IPS-NIHi7 (cell line): ENCODE results near the gene CDC14B.
"Not testable (repeated sequence)": the region's sequence is repeated elsewhere in the genome, so short reads cannot be mapped to it uniquely, and the experiment has no call there.

ENCODE experiments used
- DNase-seq: peaks from one replicate; pipeline ENCODE4 v3.0.0; 2012; ENCODE audit warnings: mixed read lengths; ENCODE audit errors: extremely low spot score

The CDC14B gene

GRCh38 chr9:96626912-96627311 lies 7.3 kb upstream of the CDC14B start:
- DNase-seq, result no peak

- DNase-seq, result peak; percentile 33
Observed at GRCh38 chr9:96621618-96622017, 2.0 kb upstream of the CDC14B start.

DNA sequence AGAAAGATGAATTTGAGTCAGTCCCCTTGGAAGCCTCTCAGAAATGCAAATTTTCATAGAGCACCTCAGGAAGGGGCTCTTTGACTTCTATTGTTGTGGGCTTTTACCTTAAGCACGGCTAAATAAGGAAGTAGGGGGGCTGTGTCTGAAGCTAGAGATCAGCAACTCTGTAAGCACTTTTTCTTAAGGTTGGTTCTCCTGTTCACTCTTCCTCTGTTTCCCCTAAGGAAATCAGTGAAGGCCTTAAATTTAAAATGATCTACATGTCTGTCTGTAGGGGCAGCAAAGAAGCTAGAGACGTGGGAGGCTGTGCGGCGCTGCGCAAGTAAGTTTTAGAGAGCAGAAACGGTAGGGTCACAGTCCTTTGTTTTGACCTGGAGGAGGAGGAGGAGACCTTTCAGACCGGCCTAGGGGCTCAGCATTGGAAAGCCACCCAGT lies 1.2 kb upstream of the CDC14B start:
- peak; percentile 64 for DNase-seq

DNA sequence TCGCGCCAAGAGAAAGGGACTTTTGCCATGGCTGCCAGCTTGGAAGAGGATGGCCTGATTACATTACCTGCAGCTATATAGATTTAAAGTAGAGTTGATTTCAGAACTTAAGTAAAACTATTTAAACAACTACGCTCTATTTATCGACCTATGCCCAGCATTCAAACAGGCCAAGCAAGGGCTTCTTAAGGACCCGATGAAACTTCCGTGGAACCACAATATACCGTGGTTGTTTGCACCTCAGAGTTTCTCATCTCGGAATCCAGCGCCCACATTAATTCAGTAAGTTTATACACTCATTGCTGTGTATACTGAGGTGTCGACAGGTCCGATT lies 505 bp upstream of the CDC14B start:
- no peak for DNase-seq

DNA sequence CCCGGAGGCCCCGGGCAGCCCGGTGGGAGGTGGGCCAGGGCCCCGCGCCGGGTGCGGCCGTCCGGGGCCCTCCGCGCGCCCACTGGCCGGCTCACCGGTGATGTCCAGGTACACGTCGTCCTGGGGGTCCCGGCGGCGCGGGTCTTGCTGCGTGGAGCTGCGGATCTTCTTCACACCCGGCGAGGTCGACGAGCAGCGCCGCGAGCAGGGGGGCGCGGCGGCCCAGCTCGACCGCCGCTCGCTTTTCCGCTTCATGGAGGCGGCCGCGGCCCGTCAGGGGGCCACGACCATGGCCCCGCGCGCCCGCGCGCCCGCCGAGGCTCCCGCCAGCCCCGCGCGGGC lies 548 bp downstream of the CDC14B start:
- no peak for DNase-seq

- DNase-seq, result no peak
Observed at GRCh38 chr9:96618209-96619123, 1.2 kb downstream of the CDC14B start.

DNA sequence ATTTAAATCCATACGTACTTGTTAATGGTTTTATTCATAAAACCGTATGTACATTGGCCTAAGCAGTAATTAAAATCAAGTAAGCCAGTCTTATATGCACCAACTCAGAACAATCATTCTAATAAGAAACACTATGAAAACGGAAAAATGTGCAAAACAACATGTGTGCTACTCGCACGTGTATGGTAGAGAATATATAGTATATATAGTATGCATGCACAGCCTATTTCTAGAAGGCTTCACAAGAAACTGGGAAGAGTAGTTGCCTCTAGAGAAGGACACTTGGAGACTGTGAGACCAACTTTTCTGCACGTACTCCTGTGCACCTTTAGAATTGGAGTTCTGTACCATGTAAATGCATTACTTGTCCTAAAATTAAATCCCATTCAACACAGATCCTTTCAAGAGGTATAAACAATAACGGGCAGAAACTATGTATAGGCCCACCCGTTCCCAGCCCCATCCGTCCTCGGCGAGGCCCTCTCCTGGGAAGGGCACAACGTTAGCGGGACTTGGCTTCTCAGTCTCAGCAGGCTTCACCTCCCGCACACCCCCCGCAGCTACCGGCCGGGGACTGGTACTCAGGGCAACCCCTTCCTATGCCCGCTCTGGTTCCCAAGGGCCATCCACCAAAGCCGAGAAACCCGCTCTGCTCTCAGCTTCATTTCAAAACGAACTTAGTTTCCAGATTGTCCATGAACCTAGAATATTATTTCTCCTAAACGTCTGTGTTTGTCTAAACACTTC lies 2.0 kb downstream of the CDC14B start:
- no peak for DNase-seq

GRCh38 chr9:96616817-96617438 lies 2.7 kb downstream of the CDC14B start:
- DNase-seq, result no peak

GRCh38 chr9:96615411-96615810 lies 4.2 kb downstream of the CDC14B start:
- no peak for DNase-seq

DNA sequence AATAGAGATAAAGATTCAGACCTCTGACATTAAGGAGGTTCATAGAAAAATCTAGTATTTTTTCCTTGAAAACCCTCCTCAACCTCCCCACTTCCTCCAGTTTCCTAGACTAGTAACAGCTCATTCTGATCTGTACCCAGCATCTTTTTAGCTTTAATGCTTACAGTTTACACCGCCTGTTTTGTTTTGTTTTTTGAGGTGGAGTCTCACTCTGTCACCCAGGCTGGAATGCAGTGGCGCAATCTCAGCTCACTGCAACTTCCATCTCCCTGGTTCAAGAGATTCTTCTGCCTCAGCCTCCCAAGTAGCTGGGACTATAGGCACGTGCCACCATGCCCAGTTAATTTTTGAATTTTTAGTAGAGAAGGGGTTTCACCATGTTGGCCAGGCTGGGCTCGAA lies 5.0 kb downstream of the CDC14B start:
- not testable (repeated sequence) for DNase-seq

GRCh38 chr9:96612966-96613589 lies 6.6 kb downstream of the CDC14B start:
- DNase-seq, result no peak

- no peak for DNase-seq
Observed at GRCh38 chr9:96612105-96612965, 7.3 kb downstream of the CDC14B start.

DNA sequence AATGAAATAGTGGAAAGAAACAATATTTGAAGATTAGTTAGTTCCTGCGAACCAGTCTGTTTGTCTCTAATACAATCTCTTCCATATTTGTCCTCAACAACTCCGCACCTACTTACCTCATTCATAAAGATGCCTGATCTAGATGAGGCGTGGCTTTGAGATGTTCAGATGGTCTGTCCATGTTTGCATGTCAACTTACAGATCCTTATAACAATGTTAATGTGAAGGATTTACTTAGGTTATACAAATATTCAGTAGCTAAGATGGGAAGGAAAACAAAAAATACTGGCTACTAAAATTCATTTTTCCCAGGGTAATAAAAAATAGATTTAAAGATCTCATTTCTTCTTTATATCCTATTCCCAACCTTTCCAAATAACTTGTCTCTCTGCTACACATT lies 8.3 kb downstream of the CDC14B start:
- DNase-seq, result no peak

GRCh38 chr9:96609732-96610131 lies 9.9 kb downstream of the CDC14B start:
- no peak for DNase-seq

DNA sequence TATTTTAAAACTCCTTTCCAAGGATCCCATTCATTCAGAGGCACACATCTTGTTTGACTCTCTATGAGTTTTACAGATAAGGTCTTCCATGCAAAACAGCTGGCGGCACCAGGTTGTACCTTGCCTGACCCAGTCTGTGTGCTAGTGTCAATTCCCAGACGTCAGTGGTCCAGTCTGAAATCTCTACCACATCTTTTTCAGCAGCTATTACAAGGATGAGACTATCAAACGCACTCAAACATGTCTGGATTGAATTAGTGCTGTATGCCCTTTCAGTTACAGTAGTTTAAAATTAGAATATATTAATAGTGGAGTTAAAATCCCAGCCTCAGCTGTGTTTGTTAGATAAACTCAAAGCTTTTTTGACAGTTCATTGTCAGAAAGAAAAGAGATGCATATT lies 11.7 kb downstream of the CDC14B start:
- DNase-seq, result no peak

DNA sequence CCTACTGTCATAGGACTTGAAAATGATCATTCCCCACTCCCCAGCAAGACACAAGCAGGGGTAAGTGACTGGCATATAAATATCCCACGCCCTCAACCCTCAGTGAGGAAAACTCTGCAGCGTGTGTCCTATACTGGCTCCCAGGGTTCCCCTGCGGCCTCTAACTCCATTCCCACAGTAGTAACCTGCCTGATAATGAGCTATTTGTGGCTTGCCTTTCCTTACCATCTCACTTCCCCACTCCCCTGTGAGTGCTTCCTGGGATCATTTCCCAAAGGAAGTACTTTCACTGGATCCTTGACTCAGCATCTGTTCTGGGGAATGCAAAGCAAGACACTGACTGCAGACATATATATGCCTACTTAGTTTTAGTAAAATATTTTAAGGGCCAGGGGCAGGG lies 14.3 kb downstream of the CDC14B start:
- DNase-seq, result no peak

- no peak for DNase-seq
Observed at GRCh38 chr9:96604004-96604319, 15.7 kb downstream of the CDC14B start.

DNA sequence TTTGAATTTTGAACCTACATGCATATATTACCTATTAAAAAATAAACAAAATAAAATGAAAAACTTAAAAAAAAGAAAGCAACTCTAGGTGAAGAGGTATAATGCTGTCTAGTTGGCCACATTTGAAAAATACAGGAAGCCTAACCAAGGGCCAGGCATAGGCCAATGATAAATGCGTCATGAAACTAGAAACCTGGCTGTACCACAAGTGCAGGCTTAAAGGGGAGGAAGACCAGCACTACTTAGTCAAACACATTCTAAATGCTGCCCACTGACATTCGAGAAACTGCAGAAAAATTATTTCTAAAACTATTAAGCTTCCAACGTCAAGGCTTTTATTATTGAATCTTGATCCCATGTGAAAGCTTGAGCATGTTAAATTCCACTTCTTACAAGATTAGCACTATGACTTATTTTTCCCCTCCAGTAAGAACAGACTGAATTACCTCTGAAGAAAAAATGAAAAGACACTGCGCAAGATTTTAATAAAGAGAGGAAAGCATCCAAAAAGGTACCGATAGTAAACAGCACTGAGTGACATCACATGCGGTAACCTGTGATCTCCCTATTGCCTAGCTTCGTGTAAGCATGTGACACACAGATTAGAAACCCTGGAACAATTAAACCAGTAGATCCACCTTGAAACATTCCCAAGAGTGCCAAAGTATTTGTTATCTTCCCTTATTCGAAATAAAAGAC lies 16.2 kb downstream of the CDC14B start:
- DNase-seq, result no peak

DNA sequence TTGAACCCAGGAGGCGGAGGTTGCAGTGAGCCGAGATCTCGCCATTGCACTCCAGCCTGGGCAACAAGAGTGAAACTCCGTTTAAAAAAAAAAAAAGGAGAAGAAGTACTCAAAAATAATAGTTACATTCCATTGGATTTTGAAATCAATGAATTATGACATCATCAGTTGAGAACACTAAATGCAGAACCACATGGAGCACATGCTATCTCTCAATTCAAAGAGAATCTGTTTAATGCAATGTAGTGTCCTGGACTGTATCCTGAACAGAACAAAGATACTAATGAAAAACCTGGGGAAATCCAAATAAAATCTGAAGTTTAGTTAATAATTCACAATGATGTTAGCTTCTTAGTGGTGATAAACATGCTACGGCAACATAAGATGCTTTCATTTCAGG lies 20.3 kb downstream of the CDC14B start:
- DNase-seq, result no peak

GRCh38 chr9:96596601-96597111 lies 23.0 kb downstream of the CDC14B start:
- no peak for DNase-seq
